ENCODE data around the gene MEG3.

DNA sequence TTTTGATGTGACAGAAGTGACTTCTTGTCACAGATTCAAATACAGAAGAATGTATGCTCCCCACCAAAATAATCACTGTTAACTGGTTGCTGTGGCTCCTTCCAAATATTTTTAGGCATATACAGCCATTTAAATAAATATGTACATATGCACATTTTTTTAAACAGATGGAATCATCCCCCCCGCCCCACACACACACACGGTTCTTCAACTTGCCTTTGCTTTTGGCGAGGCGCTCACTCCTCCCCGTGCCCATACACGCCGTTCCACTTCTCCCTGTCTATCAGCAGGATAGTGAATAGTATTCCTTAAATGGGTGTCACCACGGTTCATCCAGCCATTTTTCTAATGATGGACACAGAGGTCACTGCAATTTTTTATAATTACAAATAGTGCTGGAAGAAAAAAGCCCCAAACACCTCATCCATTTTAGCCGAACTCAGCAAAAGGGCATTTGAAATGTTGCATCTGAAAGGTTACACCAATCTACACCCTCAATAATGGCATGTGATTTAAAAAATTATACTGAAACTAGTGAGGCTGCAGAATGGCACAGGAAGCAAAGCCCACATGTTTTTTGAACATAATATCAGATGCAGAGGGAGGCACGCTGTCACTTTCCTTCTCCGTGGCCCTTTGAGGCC, 39.2 kb upstream of the MEG3 start:
- TF ChIP-seq, protein P1, sequence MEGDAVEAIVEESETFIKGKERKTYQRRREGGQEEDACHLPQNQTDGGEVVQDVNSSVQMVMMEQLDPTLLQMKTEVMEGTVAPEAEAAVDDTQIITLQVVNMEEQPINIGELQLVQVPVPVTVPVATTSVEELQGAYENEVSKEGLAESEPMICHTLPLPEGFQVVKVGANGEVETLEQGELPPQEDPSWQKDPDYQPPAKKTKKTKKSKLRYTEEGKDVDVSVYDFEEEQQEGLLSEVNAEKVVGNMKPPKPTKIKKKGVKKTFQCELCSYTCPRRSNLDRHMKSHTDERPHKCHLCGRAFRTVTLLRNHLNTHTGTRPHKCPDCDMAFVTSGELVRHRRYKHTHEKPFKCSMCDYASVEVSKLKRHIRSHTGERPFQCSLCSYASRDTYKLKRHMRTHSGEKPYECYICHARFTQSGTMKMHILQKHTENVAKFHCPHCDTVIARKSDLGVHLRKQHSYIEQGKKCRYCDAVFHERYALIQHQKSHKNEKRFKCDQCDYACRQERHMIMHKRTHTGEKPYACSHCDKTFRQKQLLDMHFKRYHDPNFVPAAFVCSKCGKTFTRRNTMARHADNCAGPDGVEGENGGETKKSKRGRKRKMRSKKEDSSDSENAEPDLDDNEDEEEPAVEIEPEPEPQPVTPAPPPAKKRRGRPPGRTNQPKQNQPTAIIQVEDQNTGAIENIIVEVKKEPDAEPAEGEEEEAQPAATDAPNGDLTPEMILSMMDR (IDR thresholded peaks at IDR 0.05), result no peak
- TF ChIP-seq POLR2A (IDR thresholded peaks at IDR 0.05), result no peak

Data from thyroid gland (tissue), 4 donors.